T-helper 1 cell treated with Interleukin-12 subunit alpha and Interleukin-12 subunit beta and Interleukin-4 antibody, amounts not matched to agents 30 ng/mL and 1 ng/mL, for 36 hours (primary cell): Measurements from ENCODE around the gene TRIM37. TPM values are rescaled to one million over a fixed set of nuclear protein-coding genes. Genes with fewer than 3 reads are reported as not detected.

Experiments used
- intact Hi-C: fragments of 100-400 bp; cut with micrococcal nuclease; formaldehyde crosslinking; loops from one replicate; pipeline ENCODE4 v1.15.1; 2024
- total RNA-seq: library from RNA; stranded (reverse); gene quantifications from 2 replicates; pipeline ENCODE4 v1.2.3, GENCODE V29; 2022

The TRIM37 gene
- total RNA-seq, 1 donor from 2014 or later: 24.9 TPM

- intact Hi-C loops: no loop called here
Measured at GRCh38 chr17:59047616-59048015, 59.1 kb downstream of the TRIM37 start.

- intact Hi-C loops: no loop called here
Measured at GRCh38 chr17:59046192-59046591, 60.5 kb downstream of the TRIM37 start.

- intact Hi-C loops: no loop called here
Measured at GRCh38 chr17:59038734-59039133, 67.9 kb downstream of the TRIM37 start.

- intact Hi-C loops: no loop called here
Measured at GRCh38 chr17:59037960-59038359, 68.7 kb downstream of the TRIM37 start.

GRCh38 chr17:59030811-59031210, 75.9 kb downstream of the TRIM37 start:
- intact Hi-C loops: no loop called here

GRCh38 chr17:59028328-59028727, 78.4 kb downstream of the TRIM37 start:
- intact Hi-C loops: no loop called here

- intact Hi-C loops: no loop called here
Measured at GRCh38 chr17:59027750-59028149, 78.9 kb downstream of the TRIM37 start.

- intact Hi-C loops: no loop called here
Measured at GRCh38 chr17:59026176-59026939, 80.3 kb downstream of the TRIM37 start.

- intact Hi-C loops: no loop called here
Measured at GRCh38 chr17:59024916-59025315, 81.8 kb downstream of the TRIM37 start.

- intact Hi-C loops: no loop called here
Measured at GRCh38 chr17:59018019-59018418, 88.7 kb downstream of the TRIM37 start.

- intact Hi-C loops: no loop called here
Measured at GRCh38 chr17:59011975-59012374, 94.7 kb downstream of the TRIM37 start.

- intact Hi-C loops: no loop called here
Measured at GRCh38 chr17:59010026-59010425, 96.7 kb downstream of the TRIM37 start.

- intact Hi-C loops: no loop called here
Measured at GRCh38 chr17:59008737-59009136, 97.9 kb downstream of the TRIM37 start.

- intact Hi-C loops: no loop called here
Measured at GRCh38 chr17:59007995-59008394, 98.7 kb downstream of the TRIM37 start.

- intact Hi-C loops: loop anchor here (1.0 to 5.0 kb wide), 8 partner anchors 44 to 667 kb away; partner anchors contain the start of gene PPM1E
Measured at GRCh38 chr17:59004338-59005111, 102.2 kb downstream of the TRIM37 start.

GRCh38 chr17:59003860-59004259, 102.8 kb downstream of the TRIM37 start:
- intact Hi-C loops: loop anchor here (1.0 to 5.0 kb wide), 4 partner anchors 43 to 667 kb away; partner anchors contain the start of gene PPM1E

- intact Hi-C loops: loop anchor here (5.0 kb wide), 2 partner anchors 246 to 666 kb away; partner anchors contain the start of gene PPM1E
Measured at GRCh38 chr17:59002848-59003247, 103.8 kb downstream of the TRIM37 start.

- intact Hi-C loops: loop anchor here (5.0 kb wide), 2 partner anchors 245 to 665 kb away; partner anchors contain the start of gene PPM1E
Measured at GRCh38 chr17:59002126-59002525, 104.6 kb downstream of the TRIM37 start.

GRCh38 chr17:59001158-59001814, 105.4 kb downstream of the TRIM37 start:
- intact Hi-C loops: loop anchor here (1.0 to 5.0 kb wide), 8 partner anchors 244 to 782 kb away; partner anchors contain the start of genes MKS1 and PPM1E

GRCh38 chr17:59000022-59000421, 106.7 kb downstream of the TRIM37 start:
- intact Hi-C loops: loop anchor here (2.0 to 5.0 kb wide), 3 partner anchors 243 to 663 kb away; partner anchors contain the start of gene PPM1E

- intact Hi-C loops: no loop called here
Measured at GRCh38 chr17:58999500-58999899, 107.2 kb downstream of the TRIM37 start.
